NT2/D1 (cell line): ENCODE measurements around the gene MYCL.

Source experiments
- YY1 ChIP-seq: IDR thresholded peaks from 2 replicates; pipeline ENCODE4 v1.6.1; 2011; ENCODE audit not compliant: insufficient read length, insufficient read depth
- ZNF274 ChIP-seq: IDR thresholded peaks from 2 replicates; pipeline ENCODE4 v1.6.1; 2011; ENCODE audit warnings: mild to moderate bottlenecking, low read depth, low read length

DNA sequence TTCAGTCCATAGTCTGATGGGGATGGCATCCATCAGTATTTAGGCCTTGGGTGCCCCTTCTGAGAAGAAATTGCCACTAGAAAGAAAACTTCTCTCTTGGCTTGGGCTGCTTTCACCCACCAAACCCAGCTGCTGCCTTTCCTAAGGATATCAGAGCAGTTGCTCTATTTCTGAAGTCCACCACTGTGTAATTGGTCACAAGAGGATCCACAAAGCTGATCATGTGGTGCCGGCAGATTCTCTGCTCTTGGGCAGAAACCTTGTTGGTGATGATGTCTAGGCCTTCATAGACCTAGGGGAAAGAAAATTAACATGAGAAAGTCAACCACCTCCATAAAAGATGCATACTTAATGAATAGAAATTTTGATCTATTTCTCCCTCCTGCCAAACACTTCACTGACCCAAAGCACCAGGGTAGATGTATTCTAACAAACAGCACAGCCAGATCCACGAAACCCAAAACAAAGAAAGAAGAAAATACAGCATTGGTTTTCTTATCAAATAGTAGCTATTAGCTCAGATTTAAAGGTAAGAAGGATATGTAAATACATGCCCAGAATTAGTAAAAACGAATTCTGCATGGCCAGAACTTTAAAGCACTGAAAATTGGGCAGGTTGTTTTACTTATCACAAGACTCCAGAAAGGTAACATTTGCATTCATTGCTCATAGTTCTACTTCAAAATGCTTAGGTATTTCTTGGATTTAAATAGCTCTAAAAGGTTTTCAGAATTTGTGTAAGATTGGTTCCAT is 44.4 kb downstream of the MYCL start:
- no peak for TF ChIP-seq ZNF274
- TF ChIP-seq YY1, result no peak
